Measurements from ENCODE around the gene HIGD2A. TPM values are rescaled to one million over a fixed set of nuclear protein-coding genes. Genes with fewer than 3 reads are reported as not detected.

Gene HIGD2A
- total and polyA plus RNA-seq, 4 donors: 18.4 to 127 (median 67.8) TPM

- WGBS: 50% methylated on average over 8 of the region's 8 CpGs
- H3K27ac ChIP-seq (ENCODE audit: low read depth in 1 of 2, low read length in 2 of 2): no peak overlapping the region
- H3K36me3 ChIP-seq (ENCODE audit: control insufficient read depth in 4 of 4, insufficient read depth in 3 of 4, low read depth in 1 of 4, low read length in 3 of 4): peaks cover 9 to 38% (median 20%) of the 10 kb centered on the region in 4 donors
- H3K4me3 ChIP-seq (ENCODE audit: low read depth in 1 of 3, low read length in 3 of 3): peak overlapping the region; percentile 73 to 100 (median 79)
- H3K4me1 ChIP-seq (ENCODE audit: control insufficient read depth in 4 of 4, insufficient read depth in 4 of 4, low read length in 3 of 4): peaks cover 5 to 26% (median 16%) of the 10 kb centered on the region in 4 donors
- TF ChIP-seq FOXA2 (IDR thresholded peaks at IDR 0.05): no peak
- no peak for TF ChIP-seq JUND (IDR thresholded peaks at IDR 0.05)
- TF ChIP-seq YY1 (IDR thresholded peaks at IDR 0.05): no peak
- no peak for TF ChIP-seq HNF4A (conservative IDR thresholded peaks at IDR 0.05)
- no peak for TF ChIP-seq TAF1 (conservative IDR thresholded peaks at IDR 0.05)
- no peak for TF ChIP-seq REST (IDR thresholded peaks at IDR 0.05)
- TF ChIP-seq FOXA1 (IDR thresholded peaks at IDR 0.05): no peak
- TF ChIP-seq, protein P1, sequence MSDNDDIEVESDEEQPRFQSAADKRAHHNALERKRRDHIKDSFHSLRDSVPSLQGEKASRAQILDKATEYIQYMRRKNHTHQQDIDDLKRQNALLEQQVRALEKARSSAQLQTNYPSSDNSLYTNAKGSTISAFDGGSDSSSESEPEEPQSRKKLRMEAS (IDR thresholded peaks at IDR 0.05): no peak
- TF ChIP-seq CTCF (IDR thresholded peaks at IDR 0.05; ENCODE audit: low read depth, low read length, missing input control): no peak
- no peak for TF ChIP-seq RAD21 (IDR thresholded peaks at IDR 0.05)
- no peak for TF ChIP-seq HNF4G (IDR thresholded peaks at IDR 0.05)
- no peak for TF ChIP-seq GABPA (IDR thresholded peaks at IDR 0.05 in 1 of 2, conservative IDR thresholded peaks at IDR 0.05 in 1 of 2)
- no peak for TF ChIP-seq EGR1 (IDR thresholded peaks at IDR 0.05; ENCODE audit: low read depth in 2 of 2)
- no peak for TF ChIP-seq RXRA (IDR thresholded peaks at IDR 0.05)
- TF ChIP-seq, protein P2, sequence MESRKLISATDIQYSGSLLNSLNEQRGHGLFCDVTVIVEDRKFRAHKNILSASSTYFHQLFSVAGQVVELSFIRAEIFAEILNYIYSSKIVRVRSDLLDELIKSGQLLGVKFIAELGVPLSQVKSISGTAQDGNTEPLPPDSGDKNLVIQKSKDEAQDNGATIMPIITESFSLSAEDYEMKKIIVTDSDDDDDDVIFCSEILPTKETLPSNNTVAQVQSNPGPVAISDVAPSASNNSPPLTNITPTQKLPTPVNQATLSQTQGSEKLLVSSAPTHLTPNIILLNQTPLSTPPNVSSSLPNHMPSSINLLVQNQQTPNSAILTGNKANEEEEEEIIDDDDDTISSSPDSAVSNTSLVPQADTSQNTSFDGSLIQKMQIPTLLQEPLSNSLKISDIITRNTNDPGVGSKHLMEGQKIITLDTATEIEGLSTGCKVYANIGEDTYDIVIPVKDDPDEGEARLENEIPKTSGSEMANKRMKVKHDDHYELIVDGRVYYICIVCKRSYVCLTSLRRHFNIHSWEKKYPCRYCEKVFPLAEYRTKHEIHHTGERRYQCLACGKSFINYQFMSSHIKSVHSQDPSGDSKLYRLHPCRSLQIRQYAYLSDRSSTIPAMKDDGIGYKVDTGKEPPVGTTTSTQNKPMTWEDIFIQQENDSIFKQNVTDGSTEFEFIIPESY (IDR thresholded peaks at IDR 0.05): no peak
- DNase-seq (ENCODE audit: low spot score): no peak
- H3K27me3 ChIP-seq (ENCODE audit: control insufficient read depth in 4 of 4, insufficient read depth in 4 of 4, low read length in 3 of 4): no peaks in the 10 kb centered on the region
- H3K9me3 ChIP-seq (ENCODE audit: control insufficient read depth in 4 of 4, low read length in 3 of 4): no peaks in the 10 kb centered on the region
- peak overlapping the region; percentile 67 to 84 for H3K9ac ChIP-seq (ENCODE audit: low read depth in 1 of 2, low read length in 2 of 2)
Measured at GRCh38 chr5:176387384-176387925, 1.1 kb upstream of the HIGD2A start.

DNA sequence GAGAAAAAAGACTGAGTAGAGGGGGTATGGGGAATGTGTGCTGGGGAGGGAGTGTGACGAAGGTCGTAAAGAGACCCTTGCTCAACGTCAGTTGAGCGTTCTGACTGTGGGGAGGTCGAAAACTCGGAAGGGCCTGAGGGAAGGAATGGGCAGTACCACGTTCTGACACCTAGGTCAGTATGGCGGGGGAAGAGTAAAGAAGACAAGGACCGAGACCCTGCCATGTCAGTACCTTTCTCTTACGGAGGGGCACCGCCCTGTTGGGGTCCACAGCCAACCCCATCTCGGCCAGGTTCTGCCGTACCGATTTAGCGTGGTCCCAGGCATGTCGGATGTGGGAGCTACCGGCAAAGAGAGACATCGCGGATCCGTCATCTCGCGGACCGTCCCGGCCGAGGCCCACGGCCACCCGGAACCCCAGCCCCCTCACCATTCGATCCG, 528 bp upstream of the HIGD2A start:
- no peaks in the 10 kb centered on the region for H3K9me3 ChIP-seq (ENCODE audit: control insufficient read depth in 4 of 4, low read length in 3 of 4)
- H3K4me3 ChIP-seq (ENCODE audit: low read depth in 1 of 3, low read length in 3 of 3): peak overlapping the region; percentile 73 to 100 (median 79)
- peaks cover 5 to 26% (median 16%) of the 10 kb centered on the region in 4 donors for H3K4me1 ChIP-seq (ENCODE audit: control insufficient read depth in 4 of 4, insufficient read depth in 4 of 4, low read length in 3 of 4)
- peak overlapping the region; percentile 8 to 90 for H3K27ac ChIP-seq (ENCODE audit: low read depth in 1 of 2, low read length in 2 of 2)
- under 1% methylated on average over 29 of the region's 29 CpGs for WGBS
- no peaks in the 10 kb centered on the region for H3K27me3 ChIP-seq (ENCODE audit: control insufficient read depth in 4 of 4, insufficient read depth in 4 of 4, low read length in 3 of 4)
- DNase-seq (ENCODE audit: low spot score): no peak
- H3K9ac ChIP-seq (ENCODE audit: low read depth in 1 of 2, low read length in 2 of 2): peak overlapping the region; percentile 67 to 84
- TF ChIP-seq CTCF (IDR thresholded peaks at IDR 0.05; ENCODE audit: low read depth, low read length, missing input control): no peak
- peaks cover 4 to 37% (median 19%) of the 10 kb centered on the region in 4 donors for H3K36me3 ChIP-seq (ENCODE audit: control insufficient read depth in 4 of 4, insufficient read depth in 3 of 4, low read depth in 1 of 4, low read length in 3 of 4)

Data from liver (tissue), 9 donors.